HG03060 (cell line): ENCODE measurements around the gene NSMF.

ENCODE experiments used
- ATAC-seq: cut with Tn5 transposase; IDR thresholded peaks from one replicate; pipeline ENCODE4 v1.9.1; 2021; ENCODE audit warnings: low read depth, moderate number of reproducible peaks; ENCODE audit not compliant: unreplicated experiment

Gene NSMF

DNA sequence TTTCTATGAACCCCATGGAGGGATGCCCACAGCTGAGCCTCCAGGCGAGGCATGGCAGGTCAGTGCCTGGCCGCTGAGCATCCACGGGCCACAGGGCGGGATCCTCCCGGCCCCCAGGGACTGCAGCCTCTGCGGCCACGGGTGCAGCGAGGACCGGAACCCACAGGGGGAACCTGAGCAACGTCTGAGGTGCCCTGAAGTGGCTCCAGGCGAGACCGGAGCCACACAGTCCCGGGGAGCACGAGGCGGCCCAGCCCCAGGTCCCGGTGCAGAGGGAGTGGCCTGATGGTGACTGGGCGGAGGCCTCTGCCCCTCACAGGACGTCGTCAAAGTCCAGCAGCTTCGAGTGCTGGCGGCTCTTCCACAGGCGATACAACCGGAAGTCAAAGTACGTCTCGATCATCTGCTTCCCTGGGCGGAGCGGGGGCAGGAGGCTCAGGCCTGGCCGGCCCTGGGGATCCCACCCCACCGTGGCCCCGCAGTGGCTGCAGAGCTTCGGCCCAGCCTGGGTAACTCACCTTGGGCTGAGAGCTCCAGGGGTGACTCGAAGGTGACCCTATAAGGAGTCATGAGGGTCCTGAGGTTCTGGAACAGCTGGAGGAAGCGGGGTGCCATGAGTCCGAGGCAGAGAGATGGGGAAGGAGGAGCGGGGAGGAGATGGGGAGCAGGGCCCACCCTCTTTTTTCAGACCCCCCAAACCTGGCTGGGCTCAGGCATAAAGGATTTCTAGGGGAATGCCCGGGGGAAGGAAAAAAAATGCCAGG, 9.9 kb downstream of the NSMF start:
- ATAC-seq = no peak

DNA sequence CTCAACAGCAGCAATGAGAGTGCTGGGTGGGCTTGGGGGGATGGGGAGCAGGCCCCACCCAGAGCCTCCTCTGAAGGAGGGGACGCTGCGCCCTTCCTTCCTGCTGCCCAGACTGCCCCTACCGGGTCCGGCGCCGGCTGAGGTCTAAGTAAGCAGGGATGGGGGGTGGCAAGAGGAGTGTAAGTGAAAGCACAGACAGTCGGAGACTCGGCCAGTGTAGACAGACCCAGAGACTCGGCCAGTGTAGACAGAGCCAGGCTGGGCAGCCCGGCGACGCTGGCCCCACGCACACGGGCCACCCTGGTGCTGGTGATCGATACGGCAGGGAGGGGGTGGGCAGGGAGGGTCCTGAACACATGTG, 10.6 kb downstream of the NSMF start:
- ATAC-seq = no peak

DNA sequence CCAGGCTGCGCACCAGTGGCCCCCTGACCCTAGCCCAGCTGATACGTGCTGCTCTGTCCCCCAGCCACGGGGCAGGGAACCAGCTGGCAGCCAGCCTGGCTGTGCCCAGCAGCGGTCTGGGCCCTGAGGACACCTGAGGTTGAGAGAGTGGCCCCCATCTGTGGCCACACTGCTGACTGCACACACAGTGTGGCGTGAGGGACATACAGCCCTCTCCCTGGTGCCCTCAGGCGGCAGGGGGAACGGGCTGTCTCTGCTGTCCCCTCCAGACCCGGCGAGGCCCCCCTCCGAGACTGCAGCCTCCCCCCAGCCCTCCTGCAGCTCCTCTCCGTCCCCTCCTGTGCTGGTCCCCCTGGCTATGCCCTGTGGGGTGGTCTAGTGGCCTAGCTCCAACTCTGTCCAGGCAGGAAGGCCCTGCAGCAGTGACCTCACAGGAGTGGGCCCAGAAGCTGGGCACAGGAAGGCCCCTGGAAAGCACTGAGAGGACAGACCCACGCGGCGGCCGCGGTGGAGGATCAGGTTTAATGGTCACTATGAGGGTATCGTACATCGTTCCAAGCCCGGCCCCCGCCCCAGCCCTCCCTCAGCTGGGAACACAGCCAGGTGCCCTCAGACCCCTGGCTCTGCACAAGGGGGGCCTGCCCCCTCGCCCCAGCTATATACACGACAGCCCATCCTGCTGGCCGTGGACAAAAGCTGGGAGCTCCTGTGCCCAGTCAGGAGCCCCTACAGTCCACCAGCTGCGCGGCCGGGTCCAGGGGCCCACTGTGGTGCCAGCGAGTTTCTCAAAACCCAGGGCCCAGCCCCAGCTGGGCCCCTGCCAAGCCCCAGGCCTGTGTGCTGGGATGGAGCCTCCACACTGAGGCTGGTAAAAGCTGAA, 11.2 kb downstream of the NSMF start:
- ATAC-seq = no peak

DNA sequence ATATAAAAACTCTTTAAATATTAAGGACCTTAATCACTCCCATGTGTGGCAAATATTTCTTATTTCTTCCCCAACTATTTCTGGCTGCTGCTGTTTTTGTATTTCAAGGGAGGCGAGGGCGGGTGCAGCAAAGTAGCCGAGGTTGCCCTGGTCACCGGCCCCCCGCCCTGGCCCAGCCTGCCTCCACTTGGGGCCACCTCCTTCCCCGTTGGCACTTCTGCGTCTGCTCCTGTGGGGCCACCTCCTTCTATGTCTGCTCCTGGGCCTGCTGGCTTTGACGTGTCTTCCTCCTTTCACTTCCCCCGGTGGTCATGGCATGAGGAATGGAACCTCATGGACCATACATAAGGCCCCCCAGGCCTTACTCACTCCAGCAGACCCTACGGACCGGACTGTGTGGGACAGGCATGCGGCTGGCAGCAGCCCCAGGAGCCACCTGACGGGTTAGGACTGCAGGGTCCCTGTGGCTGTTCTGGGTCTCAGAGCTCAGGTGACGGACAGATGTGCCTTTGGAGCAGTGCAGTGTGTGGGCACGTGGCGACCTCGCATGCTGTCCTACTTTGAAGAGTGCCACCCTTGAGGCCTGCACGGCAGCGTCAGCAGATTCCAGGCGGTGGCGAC, 12.2 kb downstream of the NSMF start:
- no peak for ATAC-seq

DNA sequence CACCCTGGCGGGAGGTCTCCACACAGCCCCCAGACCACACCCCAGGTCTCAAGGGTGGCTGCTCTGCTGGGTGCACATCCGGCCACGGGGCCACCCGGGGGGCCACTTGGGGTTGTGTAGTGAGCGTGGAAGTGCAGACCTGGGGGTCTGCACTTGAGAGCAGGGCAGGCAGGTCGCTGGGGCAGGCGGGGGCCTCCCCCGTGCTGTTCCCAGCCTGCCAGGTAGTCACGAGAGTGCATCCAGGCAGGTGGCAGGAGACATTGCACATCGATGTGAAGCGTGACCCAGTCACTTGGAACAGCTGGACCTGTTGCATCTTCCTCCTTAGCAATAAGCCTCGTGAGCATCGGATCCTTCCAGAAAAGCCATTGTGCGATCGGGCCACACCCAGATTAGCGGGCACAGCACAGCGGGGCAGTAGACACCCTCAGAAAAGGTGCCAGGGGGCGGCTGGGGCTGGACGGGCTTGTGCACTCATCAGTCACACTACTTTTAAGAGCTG, 13.2 kb downstream of the NSMF start:
- ATAC-seq = no peak

DNA sequence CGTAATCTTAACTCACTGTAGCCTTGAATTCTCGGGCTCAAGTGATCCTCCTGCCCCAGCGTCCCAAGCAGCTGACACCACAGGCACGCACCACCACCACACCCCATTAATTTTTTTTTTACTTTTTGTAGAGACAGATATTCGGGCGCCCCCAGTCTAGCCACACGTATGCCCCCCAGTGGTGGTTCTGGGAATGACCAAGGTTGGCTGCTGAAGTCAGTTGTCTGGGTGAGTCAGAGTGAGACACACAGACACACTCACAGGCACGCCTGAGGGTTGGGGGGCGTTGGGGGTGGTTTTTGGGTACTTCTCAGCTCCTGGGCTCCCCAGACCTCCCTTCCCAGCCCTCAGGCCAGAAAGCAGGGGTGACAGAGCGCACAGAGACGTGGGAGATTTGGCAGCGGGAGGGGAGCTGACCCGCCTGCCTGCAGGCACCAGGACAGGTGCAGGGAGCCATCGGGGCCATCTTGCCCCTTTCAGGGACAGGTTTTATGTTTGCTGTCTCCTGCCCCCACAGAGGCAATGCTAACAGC, 13.8 kb downstream of the NSMF start:
- ATAC-seq = no peak

DNA sequence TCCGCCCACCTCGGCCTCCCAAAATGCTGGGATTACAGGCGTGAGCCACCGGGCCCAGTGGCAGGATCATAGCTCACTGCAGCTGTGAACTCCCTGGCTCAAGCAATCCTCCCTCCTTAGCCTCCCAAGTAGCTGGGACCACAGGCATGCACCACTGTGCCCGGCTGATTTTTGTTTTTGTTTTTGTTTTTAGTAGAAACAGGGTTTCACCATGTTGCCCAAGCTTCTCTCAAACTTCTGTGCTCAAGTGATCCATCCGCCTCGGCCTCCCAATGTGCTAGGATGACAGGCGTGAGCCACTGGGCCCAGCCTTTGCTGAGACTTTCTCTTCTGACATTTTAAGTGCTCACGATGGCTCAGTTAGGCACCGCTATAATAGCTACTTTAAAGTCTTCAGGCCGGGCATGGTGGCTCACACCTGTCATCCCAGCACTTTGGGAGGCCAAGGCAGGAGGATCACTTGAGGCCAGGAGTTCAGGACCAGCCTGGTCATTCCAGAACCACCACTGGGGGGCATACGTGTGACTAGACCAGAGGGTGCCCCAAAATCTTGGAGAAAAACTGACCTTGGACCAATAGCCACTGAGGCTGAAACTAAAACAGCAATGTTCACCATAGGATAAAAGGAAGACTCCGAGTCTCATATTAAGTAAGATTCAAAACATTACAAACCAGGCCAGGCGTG, 14.9 kb downstream of the NSMF start:
- no peak for ATAC-seq

DNA sequence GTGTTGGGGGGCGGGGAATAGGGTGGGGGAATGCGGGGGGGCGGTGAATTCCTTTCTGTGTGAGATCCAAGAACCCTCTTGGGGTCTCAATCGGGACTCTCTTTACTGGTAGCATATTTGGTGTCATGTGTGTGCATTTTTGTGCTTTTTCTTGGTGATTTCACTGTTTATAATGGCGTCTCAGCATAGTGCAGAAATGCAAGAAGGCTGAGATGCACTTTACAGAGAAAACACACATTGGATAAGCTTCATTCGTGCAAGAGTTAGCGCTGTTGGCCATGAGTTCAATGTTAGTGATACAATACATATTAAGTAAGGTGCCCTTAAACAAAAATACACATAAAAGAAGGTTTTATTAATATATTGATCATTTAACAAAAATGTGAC, 17.2 kb downstream of the NSMF start:
- no peak for ATAC-seq

DNA sequence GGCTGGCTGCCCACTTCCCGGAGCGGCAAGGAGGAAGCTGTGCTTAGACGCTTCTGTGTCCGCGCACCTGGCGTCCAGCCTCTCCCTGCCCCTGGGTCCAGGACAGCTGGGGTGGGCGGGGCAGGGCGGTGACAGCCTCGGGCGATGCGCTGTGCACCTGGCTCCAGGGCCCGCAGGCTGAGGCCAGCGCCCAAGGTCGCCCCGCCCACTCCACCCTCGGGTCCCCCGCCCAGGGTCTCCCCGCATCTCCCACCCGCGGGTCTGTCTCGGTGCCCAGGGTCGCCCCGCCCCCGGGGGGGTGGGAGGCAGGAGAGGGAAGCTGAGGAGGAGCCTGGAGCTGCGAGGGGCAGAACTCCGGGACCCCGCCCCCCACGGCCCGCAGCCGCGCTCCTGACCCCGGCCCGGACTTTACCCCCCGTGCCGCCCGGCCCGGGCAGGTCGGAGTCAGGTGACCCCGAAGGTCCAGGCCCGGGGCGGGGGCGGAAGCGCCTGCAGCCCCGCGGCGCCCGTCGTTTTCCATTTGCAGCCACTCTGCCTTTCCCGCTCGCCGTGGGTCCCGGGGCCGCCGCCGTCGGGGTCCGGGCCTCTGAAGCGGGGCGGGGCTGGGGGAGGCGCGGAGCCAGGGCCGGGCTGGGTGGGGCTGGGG, 17.7 kb downstream of the NSMF start, which contains the start of gene ENTPD8:
Gene ENTPD8, minus strand, starts transcription at position 69 of the 646 bp plus-strand sequence. CDS start 3,072 bp downstream, outside the sequence.
- ATAC-seq = no peak

DNA sequence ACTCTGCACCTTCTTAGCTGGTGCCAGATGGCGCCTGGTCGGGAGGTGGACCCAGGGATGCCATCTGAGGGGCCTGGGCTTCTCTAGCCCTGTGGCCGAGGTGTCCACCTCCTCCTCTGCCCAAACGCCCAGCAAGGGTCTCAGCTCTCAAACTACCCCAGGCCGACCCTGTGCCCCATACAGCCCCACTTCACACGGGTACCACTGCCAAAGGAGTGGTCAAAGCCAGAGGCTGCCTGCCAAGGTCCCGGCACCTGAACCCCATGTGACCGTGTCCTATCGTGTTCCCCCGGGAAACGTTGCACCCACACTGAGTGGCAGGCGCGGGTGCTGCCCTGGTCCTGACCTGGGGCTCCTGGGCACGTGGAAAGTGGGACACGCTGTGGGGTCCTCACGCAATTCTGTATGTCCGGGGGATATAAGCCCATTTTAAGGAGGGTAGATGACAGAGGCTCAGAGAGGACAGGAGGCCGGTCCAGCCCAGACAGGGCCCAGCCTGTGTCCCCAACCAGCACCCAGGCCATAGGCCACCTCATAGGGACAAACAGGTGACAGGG, 19.9 kb downstream of the NSMF start:
- ATAC-seq = no peak

DNA sequence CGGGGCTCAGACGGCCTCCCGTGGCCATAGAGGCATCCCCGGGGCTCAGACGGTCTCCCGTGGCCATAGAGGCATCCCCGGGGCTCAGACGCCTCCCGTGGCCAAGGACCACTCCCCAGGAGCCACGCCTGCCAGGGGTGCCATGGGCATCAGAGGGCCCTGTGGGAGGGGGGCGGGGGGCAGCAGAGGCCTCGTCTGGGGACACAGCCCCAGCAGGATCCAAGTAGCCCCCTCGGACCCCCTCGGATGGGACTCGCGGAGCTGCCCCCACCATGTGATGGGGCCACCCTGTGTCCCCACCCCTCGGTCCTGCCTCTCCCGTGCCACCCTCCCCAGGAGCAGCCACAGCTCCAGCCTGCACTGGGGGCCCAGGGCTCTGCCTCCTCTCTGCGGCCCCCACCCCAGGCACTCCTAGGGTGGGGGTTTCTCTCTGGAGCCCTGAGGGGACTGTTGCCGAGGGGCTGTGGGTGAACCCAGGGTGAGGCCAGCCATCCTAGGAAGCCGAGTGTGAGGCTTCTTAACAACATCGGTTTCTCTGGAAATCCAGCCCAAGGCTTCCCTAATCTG, 20.5 kb downstream of the NSMF start:
- ATAC-seq = no peak

DNA sequence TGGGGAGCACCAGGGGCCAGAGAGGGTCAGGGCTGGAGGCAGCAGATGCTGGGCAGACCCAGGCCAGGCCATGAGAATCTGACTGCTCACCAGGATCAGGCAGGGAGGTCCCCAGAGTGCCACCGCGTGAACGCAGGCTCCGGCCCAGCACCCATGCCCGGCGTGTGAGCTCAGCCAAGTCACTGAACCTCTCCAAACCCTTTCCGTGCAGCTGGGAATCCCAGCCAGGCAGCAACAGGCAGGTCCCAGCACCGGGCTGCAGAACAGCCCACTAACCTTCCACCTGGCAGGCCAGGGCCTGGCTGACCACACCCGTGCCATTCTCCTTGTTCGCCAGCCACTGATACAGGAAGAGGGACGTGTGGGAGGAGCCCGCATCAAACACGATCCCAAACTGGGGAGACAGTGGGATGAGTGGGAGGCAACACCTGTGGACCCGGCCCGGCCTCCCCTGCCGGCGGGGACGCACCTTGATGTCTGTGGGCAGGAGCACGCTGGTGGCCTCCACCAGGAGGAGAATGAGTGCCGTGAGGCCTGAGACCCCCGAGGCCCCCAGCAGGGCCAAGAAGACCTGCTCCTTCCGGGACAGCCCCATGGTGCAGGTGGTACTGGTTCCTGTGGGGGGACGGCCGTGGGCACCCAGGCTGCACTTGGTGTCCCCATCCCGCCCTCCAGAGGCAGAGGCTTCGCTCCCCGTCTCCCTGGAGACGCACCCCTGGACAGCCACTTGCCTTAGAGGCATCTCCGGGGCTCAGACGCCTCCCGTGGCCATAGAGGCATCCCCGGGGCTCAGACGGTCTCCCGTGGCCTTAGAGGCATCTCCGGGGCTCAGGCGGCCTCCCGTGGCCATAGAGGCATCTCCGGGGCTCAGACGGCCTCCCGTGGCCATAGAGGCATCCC, 21.2 kb downstream of the NSMF start:
- ATAC-seq = no peak

DNA sequence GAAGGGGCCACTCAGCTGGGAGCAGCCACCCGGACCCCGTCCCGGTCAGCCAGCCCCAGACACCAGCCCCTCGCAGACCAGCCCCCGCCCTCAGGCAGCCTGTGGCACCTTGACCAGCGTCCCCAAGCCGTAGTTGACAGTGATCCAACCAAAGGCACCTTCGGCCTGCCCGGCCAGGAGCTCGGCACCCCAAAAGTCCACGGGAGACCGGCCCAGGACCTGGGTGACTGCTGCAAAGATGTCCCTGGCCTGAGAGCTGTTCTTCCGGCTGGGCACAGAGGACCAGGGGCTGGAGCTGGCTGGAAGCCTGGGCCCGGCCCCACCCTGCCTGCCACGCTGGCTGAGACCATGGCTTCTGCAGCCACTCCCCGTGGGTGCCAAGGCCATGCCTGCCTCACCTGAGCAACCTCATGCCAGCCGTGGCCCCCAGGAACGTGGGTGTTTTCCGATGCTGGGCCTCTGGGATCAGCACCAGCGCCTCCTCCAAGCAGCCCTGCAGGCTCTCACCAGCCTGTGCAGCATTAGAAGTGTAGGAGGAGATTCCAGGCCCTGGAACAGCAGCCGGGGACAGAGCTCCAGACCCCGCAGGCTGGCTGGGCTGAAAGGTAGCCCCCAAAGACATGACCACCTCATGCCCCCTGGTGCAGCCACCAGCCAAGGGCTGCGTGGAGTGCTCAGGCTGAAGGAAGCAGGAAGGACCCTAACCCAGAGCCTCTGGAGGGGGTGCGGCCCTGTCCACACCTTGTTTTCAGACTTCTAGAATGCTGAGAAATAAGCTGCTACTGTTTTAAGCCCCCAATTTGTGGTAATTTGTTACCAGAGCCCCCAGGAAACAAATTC, 22.2 kb downstream of the NSMF start:
- no peak for ATAC-seq

DNA sequence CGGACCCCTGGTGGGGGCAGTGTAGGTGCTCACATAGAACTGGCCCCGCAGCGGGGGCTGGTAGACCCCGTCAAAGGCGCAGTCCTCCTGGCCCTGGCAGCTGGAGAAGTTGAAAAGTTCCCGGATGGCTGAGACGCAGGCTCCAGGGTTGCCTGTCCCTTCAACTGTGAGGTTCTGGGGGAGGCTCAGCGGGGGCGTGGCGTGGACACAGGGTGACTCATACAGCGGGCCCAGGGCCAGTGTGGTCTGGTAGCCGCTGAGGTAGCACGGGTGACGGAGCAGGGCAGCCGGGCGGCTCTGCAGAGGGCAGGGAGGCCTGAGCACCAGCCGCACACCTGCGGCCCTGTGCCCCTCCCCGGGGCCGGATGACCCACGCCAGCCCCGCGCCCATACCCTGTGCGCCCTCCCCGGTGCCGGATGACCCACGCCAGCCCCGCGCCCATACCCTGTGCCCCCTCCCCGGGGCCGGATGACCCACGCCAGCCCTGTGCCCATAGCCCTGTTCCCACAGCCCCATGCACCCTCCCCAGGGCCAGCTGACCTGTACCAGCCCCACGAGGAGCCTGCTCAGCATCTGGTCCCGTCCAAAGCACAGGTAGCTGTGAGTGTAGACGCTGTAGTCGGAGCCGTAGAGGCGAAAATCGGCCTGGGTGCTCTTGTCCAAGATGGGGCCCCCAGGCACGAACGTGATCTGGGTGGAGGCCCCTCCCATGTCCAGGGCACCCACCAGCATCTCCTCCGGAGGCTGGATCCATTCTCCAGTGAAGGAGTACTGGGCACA, 23.0 kb downstream of the NSMF start:
- no peak for ATAC-seq

DNA sequence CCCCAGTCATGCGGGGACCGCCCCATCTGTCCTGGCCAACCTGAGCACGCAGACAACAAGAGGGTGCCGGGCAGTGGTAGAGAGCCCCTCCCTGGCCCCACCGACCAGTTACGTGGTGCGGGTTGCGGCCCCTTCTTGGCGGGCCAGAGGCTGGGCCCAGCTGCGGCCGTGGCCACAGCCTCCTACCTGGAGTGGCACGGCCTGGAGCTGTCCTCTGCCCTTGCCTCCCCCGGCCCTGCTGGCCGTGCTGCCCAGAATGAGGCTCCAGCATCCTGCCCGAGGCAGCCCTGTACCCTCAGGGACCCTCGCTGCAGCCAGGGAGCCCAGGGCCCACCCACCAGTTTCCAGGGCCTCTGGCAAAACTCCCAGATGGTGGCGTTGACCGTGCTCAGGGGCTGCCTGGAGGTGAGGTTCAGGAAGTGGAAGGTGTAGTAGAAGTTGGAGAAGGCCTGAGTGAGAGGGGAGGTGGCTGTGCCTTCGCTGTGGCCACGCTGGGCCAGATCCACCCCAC, 23.7 kb downstream of the NSMF start:
- no peak for ATAC-seq
